ENCODE results near the gene MAGED1. TPM values are rescaled to one million over a fixed set of nuclear protein-coding genes. Genes with fewer than 3 reads are reported as not detected.

The MAGED1 gene
- total and polyA plus RNA-seq, 2 experiments from 2014 or later = 60.8 to 89.8 TPM

DNA sequence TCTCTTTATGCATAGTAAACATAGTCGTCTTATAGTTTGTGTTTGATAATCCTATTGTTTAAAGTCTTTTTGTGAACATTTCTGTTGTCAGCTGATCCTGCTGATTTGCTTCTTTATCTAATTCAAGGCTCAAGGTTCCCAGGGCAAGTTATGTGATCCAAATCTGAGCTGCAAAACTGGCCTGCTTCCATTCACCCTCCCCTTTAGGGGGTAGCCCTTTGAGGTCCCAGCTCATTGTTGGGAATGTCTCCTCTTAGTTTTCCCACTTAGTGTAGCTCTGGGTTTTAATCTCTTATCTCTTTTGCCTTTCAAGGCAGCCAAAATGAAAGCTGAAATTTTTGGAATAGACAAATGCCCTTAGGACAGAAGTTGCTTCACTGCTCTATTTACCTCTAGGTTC, 40.2 kb upstream of the MAGED1 start:
- no peaks in the 10 kb centered on the region for H3K36me3 ChIP-seq (ENCODE audit: insufficient read depth)
- H3F3A ChIP-seq (replicated peaks; ENCODE audit: low read depth) = no peaks in the 10 kb centered on the region
- TF ChIP-seq EZH2 (IDR thresholded peaks at IDR 0.05; ENCODE audit: low read depth, unreplicated experiment) (no peak), STAT1 (IDR thresholded peaks at IDR 0.05; ENCODE audit: unreplicated experiment) (no peak), REST (IDR thresholded peaks at IDR 0.05; ENCODE audit: unreplicated experiment) (no peak), CTCF (conservative IDR thresholded peaks at IDR 0.05; ENCODE audit: low read depth in 2 of 2) (no peak)
- TF ChIP-seq, protein P1, sequence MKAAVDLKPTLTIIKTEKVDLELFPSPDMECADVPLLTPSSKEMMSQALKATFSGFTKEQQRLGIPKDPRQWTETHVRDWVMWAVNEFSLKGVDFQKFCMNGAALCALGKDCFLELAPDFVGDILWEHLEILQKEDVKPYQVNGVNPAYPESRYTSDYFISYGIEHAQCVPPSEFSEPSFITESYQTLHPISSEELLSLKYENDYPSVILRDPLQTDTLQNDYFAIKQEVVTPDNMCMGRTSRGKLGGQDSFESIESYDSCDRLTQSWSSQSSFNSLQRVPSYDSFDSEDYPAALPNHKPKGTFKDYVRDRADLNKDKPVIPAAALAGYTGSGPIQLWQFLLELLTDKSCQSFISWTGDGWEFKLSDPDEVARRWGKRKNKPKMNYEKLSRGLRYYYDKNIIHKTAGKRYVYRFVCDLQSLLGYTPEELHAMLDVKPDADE (IDR thresholded peaks at IDR 0.05) = no peak
- peaks cover 45% of the 10 kb centered on the region for H3K4me1 ChIP-seq (ENCODE audit: insufficient read depth)
- no peaks in the 10 kb centered on the region for H3K27me3 ChIP-seq (ENCODE audit: insufficient read depth)
- DNase-seq (ENCODE audit: low spot score) (peak; percentile 5), ATAC-seq (peak; percentile 82)
- peak overlapping the region; percentile 65; the same call in 2 of the 3 replicates for H3K4me3 Mint-ChIP-seq
- peak overlapping the region; percentile 97 for H3K27ac Mint-ChIP-seq
- peaks cover 79% of the 10 kb centered on the region for H3K79me2 ChIP-seq (replicated peaks; ENCODE audit: insufficient read depth)
- peak overlapping the region; percentile 23 for H3K4me3 ChIP-seq
- H3K36me3 Mint-ChIP-seq (ENCODE audit: low read depth) = peaks cover 44% of the 10 kb centered on the region
- no peaks in the 10 kb centered on the region for H4K20me1 ChIP-seq (replicated peaks; ENCODE audit: insufficient read depth)
- H3K4me1 Mint-ChIP-seq = peaks cover 46% of the 10 kb centered on the region
- H2AFZ ChIP-seq = no peak overlapping the region
- H3K27me3 Mint-ChIP-seq (ENCODE audit: insufficient read depth, low read depth, poor library complexity) = no peaks in the 10 kb centered on the region
- H3K27ac ChIP-seq (ENCODE audit: low read depth) = peak overlapping the region; percentile 92
- H3K4me2 ChIP-seq = peak overlapping the region; percentile 50
- no peaks in the 10 kb centered on the region for H3K9me2 ChIP-seq (ENCODE audit: insufficient read depth)
- H3K9me3 Mint-ChIP-seq = peaks cover 27% of the 10 kb centered on the region

- Histone ChIP-seq H3K79me2 (replicated peaks; ENCODE audit: insufficient read depth) (peaks cover 65% of the 10 kb centered on the region), H3K4me2 (no peak overlapping the region), H3K4me3 (no peak overlapping the region), H3K36me3 (ENCODE audit: insufficient read depth) (no peaks in the 10 kb centered on the region), H3K27ac (ENCODE audit: low read depth) (no peak overlapping the region), H3K9me2 (ENCODE audit: insufficient read depth) (no peaks in the 10 kb centered on the region), H3F3A (replicated peaks; ENCODE audit: low read depth) (no peaks in the 10 kb centered on the region), H3K4me1 (ENCODE audit: insufficient read depth) (peaks cover 39% of the 10 kb centered on the region), H2AFZ (no peak overlapping the region), H4K20me1 (replicated peaks; ENCODE audit: insufficient read depth) (no peaks in the 10 kb centered on the region), H3K27me3 (ENCODE audit: insufficient read depth) (no peaks in the 10 kb centered on the region)
- H3K4me3 Mint-ChIP-seq = no peak overlapping the region
- no peak for ATAC-seq
- DNase-seq (ENCODE audit: low spot score) = no peak
- H3K27ac Mint-ChIP-seq = no peak overlapping the region
- no peaks in the 10 kb centered on the region for H3K27me3 Mint-ChIP-seq (ENCODE audit: insufficient read depth, low read depth, poor library complexity)
- H3K9me3 Mint-ChIP-seq = peaks cover 27% of the 10 kb centered on the region
- H3K4me1 Mint-ChIP-seq = peaks cover 48% of the 10 kb centered on the region
- peaks cover 50% of the 10 kb centered on the region for H3K36me3 Mint-ChIP-seq (ENCODE audit: low read depth)
- no peak for TF ChIP-seq CREB1 (CRISPR knock-in tag; IDR thresholded peaks at IDR 0.05; ENCODE audit: low read depth)
- TF ChIP-seq ZNF331 (CRISPR knock-in tag; IDR thresholded peaks at IDR 0.05; ENCODE audit: low read depth) = no peak
- TF ChIP-seq REST (IDR thresholded peaks at IDR 0.05; ENCODE audit: unreplicated experiment) = no peak
- TF ChIP-seq, protein P1 (IDR thresholded peaks at IDR 0.05) = no peak
- no peak for TF ChIP-seq EZH2phosphoT487 (IDR thresholded peaks at IDR 0.05; ENCODE audit: unreplicated experiment)
These were observed 37.7 kb upstream of the MAGED1 start for GRCh38 chrX:51855698-51856097.

Data from GM23338 (cell line).